Right kidney (tissue), 9 donors: ENCODE data around the gene FN3KRP.

Source experiments
- DNase-seq: peaks from one replicate; pipeline ENCODE4 v3.0.0-alpha.2; 2016
- long read RNA-seq, 8 donors: transcript quantifications; one replicate each; lab custom pipeline, GENCODE V29; 2026

The FN3KRP gene, protein sequence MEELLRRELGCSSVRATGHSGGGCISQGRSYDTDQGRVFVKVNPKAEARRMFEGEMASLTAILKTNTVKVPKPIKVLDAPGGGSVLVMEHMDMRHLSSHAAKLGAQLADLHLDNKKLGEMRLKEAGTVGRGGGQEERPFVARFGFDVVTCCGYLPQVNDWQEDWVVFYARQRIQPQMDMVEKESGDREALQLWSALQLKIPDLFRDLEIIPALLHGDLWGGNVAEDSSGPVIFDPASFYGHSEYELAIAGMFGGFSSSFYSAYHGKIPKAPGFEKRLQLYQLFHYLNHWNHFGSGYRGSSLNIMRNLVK
- long read RNA-seq, donor 1, transcript FN3KRP-201 (6 exons, 1,849 nt) = major isoform, 19 of 22 reads
- long read RNA-seq, donor 1, partial matches to known transcripts = 0 of 22 reads
- long read RNA-seq, donor 1, other reads (novel, unspliced or antisense) = 0 of 22 reads
- long read RNA-seq, donor 2, transcript FN3KRP-201 (6 exons, 1,849 nt) = major isoform, 9 of 18 reads
- long read RNA-seq, donor 2, partial matches to known transcripts = 9 of 18 reads
- long read RNA-seq, donor 2, other reads (novel, unspliced or antisense) = 0 of 18 reads
- long read RNA-seq, donor 3, transcript FN3KRP-201 (6 exons, 1,849 nt) = major isoform, 15 of 15 reads
- long read RNA-seq, donor 3, partial matches to known transcripts = 0 of 15 reads
- long read RNA-seq, donor 3, other reads (novel, unspliced or antisense) = 0 of 15 reads
- long read RNA-seq, donor 4, transcript FN3KRP-201 (6 exons, 1,849 nt) = major isoform, 13 of 13 reads
- long read RNA-seq, donor 4, partial matches to known transcripts = 0 of 13 reads
- long read RNA-seq, donor 4, other reads (novel, unspliced or antisense) = 0 of 13 reads
- long read RNA-seq, donor 5, transcript FN3KRP-201 (6 exons, 1,849 nt) = major isoform, 17 of 17 reads
- long read RNA-seq, donor 5, partial matches to known transcripts = 0 of 17 reads
- long read RNA-seq, donor 5, other reads (novel, unspliced or antisense) = 0 of 17 reads
- long read RNA-seq, donor 6, transcript FN3KRP-201 (6 exons, 1,849 nt) = major isoform, 16 of 38 reads
- long read RNA-seq, donor 6, partial matches to known transcripts = 21 of 38 reads
- long read RNA-seq, donor 6, other reads (novel, unspliced or antisense) = 0 of 38 reads
- long read RNA-seq, donor 7 = 0 reads
- long read RNA-seq, donor 8, transcript FN3KRP-201 (6 exons, 1,849 nt) = major isoform, 17 of 21 reads
- long read RNA-seq, donor 8, partial matches to known transcripts = 0 of 21 reads
- long read RNA-seq, donor 8, other reads (novel, unspliced or antisense) = 0 of 21 reads

DNA sequence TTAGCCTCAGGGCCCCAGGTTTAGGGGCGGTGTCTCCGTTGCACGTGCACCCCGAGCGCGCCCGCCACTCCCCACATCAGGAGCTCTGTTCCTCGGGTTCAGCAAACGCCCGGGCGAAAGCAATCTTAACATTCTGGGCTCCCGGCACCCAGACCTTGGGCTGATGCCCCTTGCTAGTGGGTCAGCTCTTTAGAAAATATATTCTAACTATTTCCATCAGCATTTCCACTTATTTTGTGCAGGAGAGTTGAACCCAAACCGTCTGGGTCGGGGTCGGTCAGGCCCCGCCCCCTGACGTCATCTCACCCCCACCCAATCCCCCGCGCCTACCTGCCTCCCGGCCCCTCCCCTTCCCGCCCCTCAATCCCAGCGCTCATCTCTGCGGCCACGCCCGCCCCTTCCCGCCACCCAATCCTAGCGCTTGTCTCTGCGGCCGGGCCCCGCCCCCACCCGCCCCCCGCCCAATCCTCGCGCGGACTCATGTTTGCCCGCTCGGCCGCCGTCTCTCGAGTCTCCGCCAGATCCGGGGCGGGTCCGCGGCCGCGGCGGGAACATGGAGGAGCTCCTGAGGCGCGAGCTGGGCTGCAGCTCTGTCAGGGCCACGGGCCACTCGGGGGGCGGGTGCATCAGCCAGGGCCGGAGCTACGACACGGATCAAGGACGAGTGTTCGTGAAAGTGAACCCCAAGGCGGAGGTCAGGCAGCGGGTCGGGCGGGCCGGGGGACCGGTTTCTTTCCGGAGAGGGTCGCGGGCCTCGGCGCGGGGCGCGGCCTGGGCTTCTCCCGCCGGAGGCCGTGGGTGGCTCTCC lies at the start of gene FN3KRP:
TSS of gene FN3KRP (plus strand) at position 504 of the 808 bp plus-strand sequence. CDS start at position 554, 50 bp downstream.
- peak; percentile 88 for DNase-seq

DNA sequence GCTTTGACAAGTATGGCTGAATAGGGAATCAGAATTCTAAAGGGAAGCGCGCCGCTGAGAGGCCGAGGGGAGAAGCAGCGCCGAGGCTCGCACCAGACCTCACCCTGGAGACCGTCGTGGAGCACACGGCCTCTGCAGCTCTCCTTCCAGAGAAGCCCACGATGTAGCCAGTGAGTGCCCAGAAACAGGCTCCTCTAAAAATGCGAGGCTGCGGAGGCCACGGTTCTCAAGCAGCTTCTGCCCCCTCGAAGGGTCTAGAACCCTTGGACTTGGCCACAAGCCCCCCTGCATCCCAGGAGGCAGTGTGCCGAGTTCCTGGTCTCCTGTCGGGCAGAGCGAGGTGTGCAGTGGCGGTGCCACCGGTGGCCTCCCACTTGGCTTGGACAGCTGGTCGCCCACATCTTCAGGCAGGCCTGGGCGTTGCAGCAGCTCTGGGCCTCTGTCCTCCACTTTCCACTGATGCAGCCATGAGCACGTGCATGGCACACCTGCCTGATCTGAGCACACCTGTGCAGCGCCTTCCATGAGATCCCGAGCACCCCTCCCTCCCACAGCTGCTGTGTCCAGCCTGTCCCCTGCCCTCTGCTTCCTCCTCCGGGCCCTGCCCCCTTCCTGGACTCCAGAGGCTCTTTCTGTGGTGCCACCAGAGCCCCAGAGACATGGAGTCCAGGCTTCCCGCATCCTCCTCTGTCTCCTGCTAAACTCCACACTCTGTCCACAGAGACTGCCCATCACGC lies 49.4 kb upstream of the FN3KRP start:
- DNase-seq = no peak

DNA sequence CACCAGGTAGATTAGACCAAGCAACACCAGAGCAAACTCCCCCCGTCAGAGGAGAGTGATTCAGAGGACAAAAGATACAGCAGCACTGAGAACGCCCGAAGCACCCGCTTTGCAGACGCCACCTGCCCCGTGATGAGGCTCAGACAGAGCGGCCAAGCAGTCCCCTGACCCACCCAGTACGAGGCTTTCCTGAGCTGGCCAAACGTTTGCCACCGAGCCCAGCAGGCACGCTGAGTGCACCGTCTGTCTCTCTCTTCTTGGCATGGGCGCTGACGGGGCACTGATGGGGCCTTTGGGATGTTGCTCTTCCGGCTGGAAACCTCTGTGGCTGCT lies 48.9 kb upstream of the FN3KRP start:
- DNase-seq = no peak

DNA sequence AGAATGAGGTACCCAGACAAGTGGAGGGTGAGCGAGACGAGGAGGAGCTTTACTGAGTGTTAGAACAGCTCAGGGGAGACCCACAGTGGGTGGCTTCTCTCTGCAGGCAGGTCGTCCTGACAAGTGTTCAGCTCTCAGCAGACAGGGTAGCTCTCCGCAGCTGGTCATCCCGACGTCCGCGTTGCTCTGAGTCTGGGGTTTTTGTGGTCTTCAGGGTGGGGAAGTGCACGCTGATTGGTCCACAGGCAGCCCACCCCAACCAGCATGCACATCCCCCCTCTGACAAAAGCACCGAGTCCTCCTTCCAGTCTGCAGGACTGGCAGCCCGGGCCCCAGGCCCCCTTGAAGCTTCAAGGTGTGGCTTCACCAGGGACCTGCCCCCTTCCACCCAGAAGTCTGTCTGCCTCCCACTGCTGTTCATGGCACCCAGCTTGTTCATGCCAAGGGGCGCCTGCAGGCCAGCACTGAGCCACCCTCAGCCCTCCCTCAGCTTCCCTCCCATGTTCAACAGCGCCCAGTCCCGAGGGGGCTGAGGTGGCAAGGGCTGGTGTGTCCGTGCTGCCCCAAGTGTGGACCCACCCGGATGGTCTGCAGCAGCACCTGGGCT lies 48.4 kb upstream of the FN3KRP start:
- no peak for DNase-seq

DNA sequence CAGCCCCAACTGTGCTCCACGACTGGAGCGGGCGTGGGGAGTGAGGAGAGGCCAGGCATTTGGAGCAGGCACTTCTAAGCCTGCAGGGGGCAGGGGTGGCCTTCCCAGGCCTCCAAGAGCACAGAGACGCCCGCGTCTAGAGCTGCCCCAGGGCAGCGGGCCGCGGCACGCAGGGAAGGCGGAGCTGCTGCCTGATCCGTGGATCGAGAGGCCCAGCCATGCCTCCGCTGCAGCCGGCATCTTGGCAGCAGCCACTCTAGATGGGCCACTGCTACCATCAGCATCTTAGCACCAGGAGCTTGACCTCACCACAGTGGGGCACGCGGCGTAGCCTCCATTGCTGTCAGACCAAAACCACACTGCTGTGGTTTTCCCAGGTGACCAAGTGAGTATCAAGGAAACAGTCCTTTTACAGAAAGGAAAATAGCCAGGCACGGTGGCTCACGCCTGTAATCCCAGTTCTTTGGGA lies 47.8 kb upstream of the FN3KRP start:
- no peak for DNase-seq

DNA sequence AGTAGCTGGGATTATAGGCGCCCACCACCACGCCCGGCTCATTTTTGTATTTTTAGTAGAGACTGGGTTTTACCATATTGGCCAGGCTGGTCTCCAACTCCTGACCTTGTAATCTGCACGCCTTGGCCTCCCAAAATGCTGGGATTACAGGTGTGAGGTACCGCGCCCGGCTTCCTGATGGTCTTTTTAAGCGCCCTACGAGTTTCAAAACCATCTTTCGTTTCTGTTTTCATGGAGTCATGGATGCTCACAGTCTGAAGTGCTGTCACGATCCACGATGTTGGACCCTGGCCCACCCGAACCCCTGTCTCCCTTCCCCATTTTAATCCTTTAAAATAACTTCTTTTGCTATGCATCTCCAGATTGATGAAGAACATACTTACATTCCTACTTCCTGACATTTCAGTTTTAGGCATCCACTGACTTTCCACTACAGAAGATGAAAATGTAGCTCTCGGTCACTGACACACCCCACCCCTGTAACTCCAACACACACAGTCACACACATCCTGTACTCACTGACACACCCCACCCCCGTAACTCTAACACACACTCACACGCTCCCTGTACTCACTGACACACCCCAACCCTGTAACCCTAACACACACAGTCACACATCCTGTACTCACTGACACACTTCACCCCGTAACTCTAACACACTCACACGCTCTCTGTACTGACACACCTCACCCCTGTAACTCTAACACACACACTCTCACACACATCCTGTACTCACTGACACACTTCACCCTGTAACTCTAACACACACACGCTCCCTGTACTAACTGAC lies 45.6 kb upstream of the FN3KRP start:
- DNase-seq = no peak

DNA sequence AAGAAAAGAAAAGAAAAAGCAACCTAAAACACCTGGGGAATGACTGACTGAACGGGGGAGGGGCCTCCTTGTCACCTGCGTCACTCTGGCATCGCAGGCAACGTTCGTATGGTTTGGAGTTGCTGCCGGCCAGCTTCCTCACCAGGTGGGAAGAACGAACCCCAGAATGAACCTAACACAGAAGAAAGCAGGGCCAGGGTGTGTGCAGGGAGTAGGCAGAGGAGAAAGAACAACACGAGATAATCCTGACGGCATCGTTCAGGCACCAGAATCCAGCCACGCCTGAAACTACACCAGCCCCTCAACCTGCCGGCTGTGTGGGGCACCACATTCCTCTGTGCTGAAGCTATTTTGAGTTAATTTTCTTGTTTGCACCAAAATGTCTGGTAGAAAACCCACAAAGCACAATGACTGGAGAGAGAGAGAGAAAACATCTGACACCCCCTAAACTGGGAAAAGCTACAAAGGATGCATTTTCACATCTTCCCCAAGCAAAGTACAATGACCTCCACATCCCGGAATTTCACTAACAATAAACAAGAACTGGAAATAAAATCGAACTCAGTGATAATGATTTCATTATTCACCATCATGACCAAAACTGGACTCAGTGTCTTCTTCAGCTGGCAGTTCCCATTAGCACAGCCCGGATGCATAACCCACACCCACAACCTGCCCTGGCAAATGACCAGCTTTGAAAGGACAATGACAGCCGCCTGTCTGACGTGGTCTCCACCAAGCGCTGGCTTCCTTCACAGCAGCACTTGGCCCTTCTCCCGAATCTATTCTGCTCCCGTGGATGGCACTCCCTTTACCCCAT lies 41.6 kb upstream of the FN3KRP start:
- no peak for DNase-seq

DNA sequence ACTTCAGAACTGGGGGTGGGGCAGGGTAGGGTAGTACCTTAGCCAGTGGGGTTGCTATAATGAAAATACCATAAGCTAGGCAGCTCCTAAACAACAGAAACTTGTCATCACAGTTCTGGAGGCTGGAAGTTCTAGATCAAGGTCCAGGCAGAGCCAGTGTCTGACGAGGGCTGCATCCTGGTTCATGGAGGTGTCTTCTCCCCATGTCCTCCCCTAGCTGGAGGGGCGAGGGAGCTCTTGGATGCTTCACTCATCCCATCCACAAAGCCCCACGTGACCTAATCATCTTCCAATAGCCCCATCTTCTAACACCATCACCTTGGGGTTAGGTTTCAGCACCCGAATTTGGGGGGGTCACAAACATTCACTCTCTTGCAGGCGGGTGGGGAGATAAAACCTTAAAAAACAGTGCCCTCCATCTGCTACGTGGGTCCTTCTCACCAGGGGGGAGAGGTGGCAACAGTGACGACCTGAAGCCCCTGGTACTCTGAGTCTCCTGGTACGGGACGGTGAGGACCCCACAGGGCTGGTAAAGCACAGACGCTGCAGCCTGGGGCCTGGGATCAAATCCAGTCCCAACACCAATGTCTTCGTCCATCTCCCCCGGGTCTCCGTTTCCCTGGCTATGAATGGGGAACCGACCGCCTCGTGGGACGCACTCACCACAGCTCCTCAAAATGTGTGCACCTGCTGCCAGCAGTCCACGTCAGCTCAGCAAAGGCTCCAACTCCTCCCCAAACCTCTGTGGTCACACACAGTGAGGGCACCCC lies 40.8 kb upstream of the FN3KRP start:
- no peak for DNase-seq

DNA sequence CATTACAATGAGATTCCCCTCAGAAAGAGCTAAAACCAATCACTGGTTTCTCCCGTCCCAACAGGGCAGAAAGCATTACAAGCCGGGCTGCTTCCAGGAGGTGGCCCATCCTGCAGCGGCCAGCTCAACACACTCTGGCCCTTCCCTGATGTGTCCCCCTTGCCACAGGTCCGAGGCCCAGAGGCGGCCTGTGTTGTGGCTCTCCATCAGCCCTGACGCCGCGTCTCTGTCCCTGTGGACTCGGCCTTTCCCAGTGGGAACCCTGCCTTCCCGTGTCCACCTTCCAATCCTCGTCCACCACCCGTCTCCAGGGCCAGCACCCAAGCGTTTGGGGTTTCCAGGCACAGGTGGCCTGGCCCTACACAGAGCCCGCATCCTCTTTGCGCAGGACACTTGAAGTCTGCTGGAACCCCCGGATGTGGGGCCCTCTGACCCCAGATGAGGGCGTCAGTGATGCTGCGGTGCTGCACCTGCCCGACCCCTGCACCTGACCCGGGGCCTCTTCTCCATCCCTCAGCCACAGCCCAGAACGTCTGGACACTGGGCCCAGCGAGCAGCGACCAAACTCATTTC lies 39.1 kb upstream of the FN3KRP start:
- no peak for DNase-seq

DNA sequence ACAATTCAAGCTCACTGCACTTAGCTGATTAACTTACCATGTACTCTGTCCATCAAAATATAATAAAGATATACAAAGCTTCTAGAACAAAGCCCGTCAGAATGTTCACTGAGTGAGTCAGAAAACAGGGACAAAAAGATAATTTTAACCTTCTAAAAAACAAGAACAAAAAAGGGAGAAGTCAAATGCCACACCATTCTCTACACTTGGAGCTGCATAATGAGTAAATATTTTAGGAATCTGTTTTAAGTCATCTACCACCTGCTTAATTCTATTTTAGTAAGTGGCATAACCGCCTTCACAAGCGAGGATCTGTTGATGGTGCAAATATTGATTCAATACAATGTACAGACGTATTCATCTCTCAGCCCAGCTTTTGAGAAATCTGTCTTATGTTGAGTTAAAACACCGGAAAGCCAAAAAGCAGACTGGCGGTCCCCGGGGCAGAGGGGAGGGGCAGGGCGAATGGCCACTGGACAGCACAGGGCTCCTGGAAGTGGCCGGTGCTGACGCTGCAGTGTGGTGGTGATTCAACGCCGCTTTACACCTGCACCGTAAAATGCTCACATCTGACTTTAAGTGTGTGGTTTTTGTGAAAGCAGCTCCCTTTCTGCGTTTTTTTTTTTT lies 38.1 kb upstream of the FN3KRP start:
- DNase-seq = no peak

DNA sequence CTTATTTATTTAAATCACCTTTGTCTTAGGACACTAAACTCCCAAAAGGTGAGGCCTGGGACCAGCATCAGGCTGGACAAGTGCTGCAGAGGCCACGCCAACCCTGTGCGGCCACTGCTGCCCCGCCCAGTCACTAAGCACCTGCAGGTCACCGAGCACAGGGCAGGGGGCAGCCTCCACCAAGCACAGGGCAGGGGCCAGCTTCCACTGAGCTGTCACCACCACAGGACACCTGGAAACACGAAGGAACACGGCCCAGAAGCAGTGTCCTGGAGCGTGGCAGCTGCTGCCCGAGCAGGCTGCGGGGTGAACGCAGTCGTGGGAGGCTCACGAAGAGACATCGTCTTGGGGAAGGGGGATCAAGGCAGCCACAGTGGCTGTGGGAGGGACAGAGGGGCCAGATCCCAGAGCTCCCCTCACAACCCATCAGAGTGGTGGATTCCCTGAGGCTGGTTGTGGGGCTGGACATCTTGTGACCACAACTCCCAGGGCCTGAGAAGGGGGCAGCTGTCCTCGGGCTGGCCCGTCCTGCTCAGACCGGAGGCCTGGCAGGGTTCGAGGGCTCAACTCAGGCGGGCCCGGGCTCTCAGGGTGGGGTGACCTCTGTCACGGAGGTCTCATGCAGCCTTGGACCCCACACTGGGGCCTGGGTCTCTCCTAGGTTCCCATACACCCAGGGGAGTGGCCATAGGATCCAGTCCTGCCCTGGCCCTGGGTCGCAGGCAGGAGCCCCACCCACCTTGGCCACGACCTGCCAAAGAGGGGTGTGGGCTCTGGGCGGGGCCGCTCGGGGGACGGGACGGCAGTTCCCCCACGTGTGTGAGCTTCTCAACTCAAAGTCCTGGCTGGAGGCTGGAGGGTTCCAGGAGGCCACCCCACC lies 36.7 kb upstream of the FN3KRP start:
- no peak for DNase-seq

DNA sequence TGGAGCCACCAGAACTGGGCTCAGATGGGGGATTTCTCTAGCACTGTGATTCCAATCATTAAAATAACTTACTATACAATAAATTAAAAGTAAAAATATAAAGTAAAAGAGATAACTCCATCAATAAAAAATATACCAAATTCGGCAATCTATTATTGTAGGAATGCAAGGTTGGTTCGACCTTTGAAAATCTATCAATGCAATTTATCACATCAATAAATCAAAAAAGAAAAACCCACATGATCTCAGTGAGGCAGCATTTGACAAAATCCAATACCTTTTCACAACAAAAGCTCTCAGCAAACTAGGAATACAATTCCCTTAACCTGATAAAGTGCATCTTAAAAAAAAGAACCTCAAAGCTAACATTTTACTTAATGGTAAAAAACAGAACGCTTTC lies 35.0 kb upstream of the FN3KRP start:
- no peak for DNase-seq

DNA sequence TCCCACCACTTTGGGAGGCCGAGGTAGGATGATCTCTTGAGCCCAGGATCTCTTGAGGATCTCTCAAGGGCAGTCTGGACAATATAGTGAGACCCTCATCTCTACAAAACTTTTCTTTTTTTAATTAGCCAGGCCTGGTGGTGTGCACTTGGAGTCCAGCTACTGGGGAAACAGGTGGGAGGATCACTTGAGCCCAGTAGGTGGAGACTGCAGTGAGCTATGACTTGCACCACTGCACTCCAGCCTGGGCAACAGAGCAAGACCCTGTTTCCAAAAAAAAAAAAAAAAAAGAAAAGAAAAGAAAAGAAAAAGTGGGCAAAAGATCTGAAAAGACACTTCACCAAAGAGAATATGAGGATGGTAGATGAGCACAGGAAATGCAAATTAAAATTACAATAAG lies 33.0 kb upstream of the FN3KRP start:
- DNase-seq = no peak

DNA sequence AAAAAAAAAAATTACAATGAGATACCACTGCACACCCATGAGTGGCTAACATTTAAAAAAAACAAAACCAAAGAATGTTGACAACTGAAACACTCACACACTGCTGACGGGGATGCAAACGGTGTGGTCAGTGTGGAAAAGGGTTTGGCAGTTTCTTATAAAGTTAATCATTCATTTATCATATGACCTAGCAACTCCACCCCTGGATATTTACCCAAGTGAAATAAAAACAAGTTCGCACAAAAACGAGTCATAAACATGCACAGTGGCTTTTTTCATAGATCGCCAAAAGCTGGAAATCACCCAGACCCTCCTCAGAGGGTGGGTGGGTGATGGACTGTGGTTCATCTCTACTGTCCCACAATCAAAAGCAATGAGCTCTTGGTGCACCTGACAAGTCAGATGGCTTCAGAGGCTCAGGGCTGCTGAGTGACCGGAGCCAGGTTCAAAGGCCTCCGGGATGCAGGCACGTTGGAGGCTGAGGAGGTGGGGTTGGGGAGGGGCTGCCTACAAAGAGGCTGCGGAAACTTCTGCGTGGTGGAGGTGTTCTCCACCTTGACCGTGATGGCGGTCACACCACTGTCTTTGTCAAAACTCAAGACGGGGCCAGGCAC lies 32.2 kb upstream of the FN3KRP start:
- DNase-seq = no peak

DNA sequence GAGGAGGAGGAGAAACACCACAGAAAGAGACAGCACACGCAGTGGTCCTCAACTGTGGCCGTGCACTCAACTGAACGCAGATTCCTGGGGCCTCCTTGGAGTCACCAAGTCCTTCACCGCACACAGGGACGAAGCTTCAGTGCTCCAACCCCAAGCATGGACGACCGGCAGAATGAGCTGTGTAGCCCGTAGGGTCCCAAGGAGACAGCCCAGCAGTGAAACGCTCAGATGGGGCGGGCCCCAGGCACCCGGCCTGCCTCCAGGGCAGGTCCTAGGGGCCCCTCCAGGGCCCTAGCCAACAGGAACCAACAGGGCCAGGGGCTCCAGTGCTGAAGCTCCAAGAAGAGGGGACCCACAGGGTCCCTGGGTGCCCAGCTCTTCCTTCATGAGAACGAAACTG lies 31.2 kb upstream of the FN3KRP start:
- no peak for DNase-seq
